CD4-positive, alpha-beta T cell (primary cell): ENCODE measurements around the gene PPP2R2B. TPM values are rescaled to one million over a fixed set of nuclear protein-coding genes. Genes with fewer than 3 reads are reported as not detected.

ENCODE experiments used
- ATAC-seq: fragments of 200-7000 bp; cut with Tn5 transposase; one replicate; pipeline ENCODE4 v1.10.0; 2022; ENCODE audit warnings: mild to moderate bottlenecking; ENCODE audit not compliant: poor library complexity
- CTCF ChIA-PET: fragments of 350-600 bp; sonication (Branson Sonifier 250); formaldehyde crosslinking; loops from one replicate; lab custom pipeline; 2021; ENCODE audit warnings: antibody characterized with exemption, inconsistent platforms; lab: Charles Lee
- POLR2A ChIA-PET: fragments of 350-600 bp; sonication (Branson Sonifier 250); formaldehyde crosslinking; loops from one replicate; lab custom pipeline; 2021; ENCODE audit warnings: antibody characterized with exemption, inconsistent platforms; lab: Charles Lee
- DNase-seq, 14 experiments: peaks; one replicate each; pipeline ENCODE4 v3.0.0-alpha.2; 2013 to 2020; ENCODE audit warnings: mixed read lengths in 2 of 14
- H3K27ac ChIP-seq, 2 donors: one replicate each; pipeline versions ENCODE4 v1.5.1 to v1.7.0; 2013; ENCODE audit warnings: low read length in 2 of 2, low read depth in 1 of 2, mild to moderate bottlenecking in 1 of 2
- H3K27me3 ChIP-seq, 2 experiments: 1 replicate in 1 of 2; 2 replicates in 1 of 2; pipeline versions ENCODE4 v1.6.1 to v1.7.0; 2013; ENCODE audit warnings: low read length in 2 of 2, control low read depth in 1 of 2, mild to moderate bottlenecking in 1 of 2, moderate library complexity in 1 of 2; ENCODE audit not compliant: insufficient read depth in 2 of 2, control insufficient read depth in 1 of 2
- H3K36me3 ChIP-seq: one replicate; pipeline ENCODE4 v1.6.1; 2013; ENCODE audit warnings: low read length, control low read depth; ENCODE audit not compliant: insufficient read depth
- H3K4me1 ChIP-seq: one replicate; pipeline ENCODE4 v1.6.1; 2013; ENCODE audit warnings: low read length, control low read depth; ENCODE audit not compliant: insufficient read depth
- H3K4me3 ChIP-seq: one replicate; pipeline ENCODE4 v1.5.1; 2013; ENCODE audit warnings: mild to moderate bottlenecking, low read length, moderate library complexity
- H3K9me3 ChIP-seq, 2 experiments: 1 replicate in 1 of 2; 2 replicates in 1 of 2; pipeline versions ENCODE4 v1.6.1 to v1.7.0; 2013; ENCODE audit warnings: low read length in 2 of 2, mild to moderate bottlenecking in 2 of 2, control low read depth in 1 of 2, moderate library complexity in 1 of 2; ENCODE audit not compliant: control insufficient read depth in 1 of 2, insufficient read depth in 1 of 2
- H3K27ac Mint-ChIP-seq: one replicate; pipeline ENCODE4 v1.8.0; 2020; ENCODE audit warnings: mixed read lengths
- H3K27me3 Mint-ChIP-seq: one replicate; pipeline ENCODE4 v1.8.0; 2021; ENCODE audit warnings: mixed read lengths
- H3K36me3 Mint-ChIP-seq: one replicate; pipeline ENCODE4 v1.8.0; 2021; ENCODE audit warnings: low read depth, mixed read lengths
- H3K4me1 Mint-ChIP-seq: one replicate; pipeline ENCODE4 v1.8.0; 2021; ENCODE audit warnings: low read depth, mixed read lengths
- H3K4me3 Mint-ChIP-seq: one replicate; pipeline ENCODE4 v1.8.0; 2020; ENCODE audit warnings: mild to moderate bottlenecking, mixed read lengths
- H3K9me3 Mint-ChIP-seq: one replicate; pipeline ENCODE4 v1.8.0; 2020; ENCODE audit warnings: mixed read lengths
- intact Hi-C, 2 experiments: fragments of 100-400 bp; cut with DNase I in 1 of 2; cut with micrococcal nuclease in 1 of 2; formaldehyde crosslinking; loops; one replicate each; pipeline versions ENCODE4 v1.15.1 to v1.9.0; 2023 to 2025; cut with DNase I, micrococcal nuclease
- total RNA-seq, 174 experiments: library from RNA in 2 of 174; stranded (reverse) in 2 of 174; gene quantifications; one replicate each; pipeline ENCODE4 v1.2.3 and lab custom pipeline; 2021 to 2026
- TF ChIP-seq, protein P1 (sequence below): fragments of 200-600 bp; IDR thresholded peaks from one replicate; pipeline ENCODE4 v1.8.0; 2022; ENCODE audit warnings: antibody characterized with exemption, mild to moderate bottlenecking

PPP2R2B gene
- total RNA-seq, 2 experiments from 2014 or later = 4.1 to 4.2 TPM

- H3K27ac Mint-ChIP-seq = no peak overlapping the region
- no peaks in the 10 kb centered on the region for H3K27me3 Mint-ChIP-seq
- Histone ChIP-seq H3K36me3 (no peaks in the 10 kb centered on the region), H3K27me3 (no peaks in the 10 kb centered on the region), H3K9me3 (no peaks in the 10 kb centered on the region), H3K27ac (no peak overlapping the region), H3K4me3 (no peak overlapping the region), H3K4me1 (no peaks in the 10 kb centered on the region)
- DNase-seq = no peak
- no peak overlapping the region for H3K4me3 Mint-ChIP-seq
- ATAC-seq = no peak
- POLR2A ChIA-PET = no interaction called here
- CTCF ChIA-PET = no interaction called here
- no peaks in the 10 kb centered on the region for H3K36me3 Mint-ChIP-seq
- no peaks in the 10 kb centered on the region for H3K4me1 Mint-ChIP-seq
- no peaks in the 10 kb centered on the region for H3K9me3 Mint-ChIP-seq
- intact Hi-C loops = no loop called here
- TF ChIP-seq, protein P1, sequence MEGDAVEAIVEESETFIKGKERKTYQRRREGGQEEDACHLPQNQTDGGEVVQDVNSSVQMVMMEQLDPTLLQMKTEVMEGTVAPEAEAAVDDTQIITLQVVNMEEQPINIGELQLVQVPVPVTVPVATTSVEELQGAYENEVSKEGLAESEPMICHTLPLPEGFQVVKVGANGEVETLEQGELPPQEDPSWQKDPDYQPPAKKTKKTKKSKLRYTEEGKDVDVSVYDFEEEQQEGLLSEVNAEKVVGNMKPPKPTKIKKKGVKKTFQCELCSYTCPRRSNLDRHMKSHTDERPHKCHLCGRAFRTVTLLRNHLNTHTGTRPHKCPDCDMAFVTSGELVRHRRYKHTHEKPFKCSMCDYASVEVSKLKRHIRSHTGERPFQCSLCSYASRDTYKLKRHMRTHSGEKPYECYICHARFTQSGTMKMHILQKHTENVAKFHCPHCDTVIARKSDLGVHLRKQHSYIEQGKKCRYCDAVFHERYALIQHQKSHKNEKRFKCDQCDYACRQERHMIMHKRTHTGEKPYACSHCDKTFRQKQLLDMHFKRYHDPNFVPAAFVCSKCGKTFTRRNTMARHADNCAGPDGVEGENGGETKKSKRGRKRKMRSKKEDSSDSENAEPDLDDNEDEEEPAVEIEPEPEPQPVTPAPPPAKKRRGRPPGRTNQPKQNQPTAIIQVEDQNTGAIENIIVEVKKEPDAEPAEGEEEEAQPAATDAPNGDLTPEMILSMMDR = no peak
These were observed 225.0 kb downstream of the PPP2R2B start for GRCh38 chr5:146653560-146653959.

- CTCF ChIA-PET = no interaction called here
- no peaks in the 10 kb centered on the region for H3K9me3 Mint-ChIP-seq
- no peak overlapping the region for H3K4me3 Mint-ChIP-seq
- DNase-seq (no peak), ATAC-seq (no peak)
- POLR2A ChIA-PET = no interaction called here
- Histone ChIP-seq H3K4me3 (no peak overlapping the region), H3K36me3 (no peaks in the 10 kb centered on the region), H3K9me3 (no peaks in the 10 kb centered on the region), H3K27me3 (no peaks in the 10 kb centered on the region), H3K4me1 (no peaks in the 10 kb centered on the region), H3K27ac (no peak overlapping the region)
- TF ChIP-seq, protein P1 = no peak
- H3K27ac Mint-ChIP-seq = no peak overlapping the region
- intact Hi-C loops = no loop called here
- no peaks in the 10 kb centered on the region for H3K36me3 Mint-ChIP-seq
- H3K27me3 Mint-ChIP-seq = no peaks in the 10 kb centered on the region
- H3K4me1 Mint-ChIP-seq = no peaks in the 10 kb centered on the region
These were observed 226.0 kb downstream of the PPP2R2B start for GRCh38 chr5:146652547-146652946.

GRCh38 chr5:146647656-146648199 is 230.8 kb downstream of the PPP2R2B start:
- Histone ChIP-seq H3K4me1 (no peaks in the 10 kb centered on the region), H3K36me3 (no peaks in the 10 kb centered on the region), H3K9me3 (no peaks in the 10 kb centered on the region), H3K27me3 (no peaks in the 10 kb centered on the region), H3K27ac (no peak overlapping the region), H3K4me3 (no peak overlapping the region)
- Mint-ChIP-seq H3K27ac (no peak overlapping the region), H3K4me3 (no peak overlapping the region), H3K27me3 (no peaks in the 10 kb centered on the region), H3K4me1 (no peaks in the 10 kb centered on the region), H3K9me3 (no peaks in the 10 kb centered on the region), H3K36me3 (no peaks in the 10 kb centered on the region)
- CTCF ChIA-PET = no interaction called here
- no peak for DNase-seq
- TF ChIP-seq, protein P1 = no peak
- POLR2A ChIA-PET = no interaction called here
- ATAC-seq = no peak
- intact Hi-C loops = no loop called here
